Fibroblast of mammary gland (primary cell): ENCODE results near the gene CACNA2D1.

Source experiments
- DNase-seq: peaks from one replicate; pipeline ENCODE4 v3.0.0-alpha.2; 2010; ENCODE audit warnings: low read depth
- H3K4me3 ChIP-seq: 2 replicates; pipeline ENCODE4 v1.5.1; 2011; ENCODE audit warnings: low read depth, mild to moderate bottlenecking, low read length, moderate library complexity; ENCODE audit not compliant: control insufficient read depth
- TF ChIP-seq, protein P1 (sequence below): conservative IDR thresholded peaks from 2 replicates; pipeline ENCODE4 v1.5.1; 2011; ENCODE audit warnings: low read depth, low read length, inconsistent platforms; ENCODE audit not compliant: control insufficient read depth, insufficient read depth

CACNA2D1 gene

GRCh38 chr7:82413237-82413636, 30.3 kb downstream of the CACNA2D1 start:
- DNase-seq = no peak
- TF ChIP-seq, protein P1, sequence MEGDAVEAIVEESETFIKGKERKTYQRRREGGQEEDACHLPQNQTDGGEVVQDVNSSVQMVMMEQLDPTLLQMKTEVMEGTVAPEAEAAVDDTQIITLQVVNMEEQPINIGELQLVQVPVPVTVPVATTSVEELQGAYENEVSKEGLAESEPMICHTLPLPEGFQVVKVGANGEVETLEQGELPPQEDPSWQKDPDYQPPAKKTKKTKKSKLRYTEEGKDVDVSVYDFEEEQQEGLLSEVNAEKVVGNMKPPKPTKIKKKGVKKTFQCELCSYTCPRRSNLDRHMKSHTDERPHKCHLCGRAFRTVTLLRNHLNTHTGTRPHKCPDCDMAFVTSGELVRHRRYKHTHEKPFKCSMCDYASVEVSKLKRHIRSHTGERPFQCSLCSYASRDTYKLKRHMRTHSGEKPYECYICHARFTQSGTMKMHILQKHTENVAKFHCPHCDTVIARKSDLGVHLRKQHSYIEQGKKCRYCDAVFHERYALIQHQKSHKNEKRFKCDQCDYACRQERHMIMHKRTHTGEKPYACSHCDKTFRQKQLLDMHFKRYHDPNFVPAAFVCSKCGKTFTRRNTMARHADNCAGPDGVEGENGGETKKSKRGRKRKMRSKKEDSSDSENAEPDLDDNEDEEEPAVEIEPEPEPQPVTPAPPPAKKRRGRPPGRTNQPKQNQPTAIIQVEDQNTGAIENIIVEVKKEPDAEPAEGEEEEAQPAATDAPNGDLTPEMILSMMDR = no peak
- H3K4me3 ChIP-seq = no peak overlapping the region

DNA sequence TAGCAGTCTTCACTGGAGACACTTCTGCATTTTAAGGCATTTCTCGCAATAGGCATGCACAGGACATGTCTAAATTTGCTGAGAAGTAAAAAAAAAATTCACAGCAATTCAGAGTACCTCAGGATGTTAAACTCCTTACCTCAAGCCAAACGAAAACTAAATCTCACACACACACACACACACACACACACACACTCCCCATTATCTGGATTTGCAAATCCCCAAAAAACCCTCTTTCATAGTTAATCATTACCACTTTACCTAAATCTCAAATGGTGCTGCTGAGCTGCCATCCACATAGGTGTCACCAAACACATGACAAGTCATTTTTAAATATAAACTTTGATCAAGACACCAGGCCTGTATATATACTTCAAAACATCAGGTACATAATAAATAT, 31.8 kb downstream of the CACNA2D1 start:
- no peak for DNase-seq
- TF ChIP-seq, protein P1 = no peak
- no peak overlapping the region for H3K4me3 ChIP-seq

DNA sequence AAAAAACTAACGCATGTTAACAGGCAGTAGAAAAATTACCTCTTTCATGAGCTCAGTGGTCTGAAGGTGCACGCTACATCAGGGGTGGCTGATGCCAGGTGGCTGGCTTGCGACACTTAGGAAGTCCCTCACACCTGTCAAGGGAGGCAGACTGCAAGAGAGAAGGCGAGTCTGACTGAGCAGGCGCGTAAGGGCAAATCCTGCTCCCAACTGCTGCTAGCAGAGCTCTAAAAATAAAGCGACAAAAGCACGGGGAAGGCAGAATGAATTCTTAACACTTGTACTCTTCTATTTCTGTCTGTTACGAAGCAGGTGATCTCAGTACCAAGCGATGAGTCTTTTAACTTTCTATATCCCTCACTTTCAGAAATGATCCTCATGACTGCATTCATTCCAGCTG, 33.1 kb downstream of the CACNA2D1 start:
- no peak for DNase-seq
- TF ChIP-seq, protein P1 = no peak
- no peak overlapping the region for H3K4me3 ChIP-seq

DNA sequence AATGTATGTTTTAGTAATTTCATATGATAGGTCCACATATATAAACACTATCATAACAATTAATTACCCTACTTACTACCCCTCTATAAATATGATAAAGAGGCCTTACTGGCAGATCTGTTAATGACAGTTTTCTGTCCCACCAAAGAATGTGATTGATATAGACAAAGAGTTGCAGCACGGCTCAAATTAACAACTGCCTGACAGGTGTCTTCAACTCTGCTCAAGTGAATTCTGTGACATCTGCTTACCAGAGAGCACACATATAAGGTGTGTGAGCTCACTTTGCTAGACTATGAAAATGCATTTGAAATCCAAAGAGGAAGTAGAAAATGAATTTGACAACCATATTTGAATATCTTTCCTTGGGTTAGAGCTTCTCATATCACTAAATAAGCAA, 36.6 kb downstream of the CACNA2D1 start:
- H3K4me3 ChIP-seq = no peak overlapping the region
- TF ChIP-seq, protein P1 = no peak
- no peak for DNase-seq

GRCh38 chr7:82405301-82405700, 38.3 kb downstream of the CACNA2D1 start:
- TF ChIP-seq, protein P1 = no peak
- H3K4me3 ChIP-seq = no peak overlapping the region
- DNase-seq = no peak

DNA sequence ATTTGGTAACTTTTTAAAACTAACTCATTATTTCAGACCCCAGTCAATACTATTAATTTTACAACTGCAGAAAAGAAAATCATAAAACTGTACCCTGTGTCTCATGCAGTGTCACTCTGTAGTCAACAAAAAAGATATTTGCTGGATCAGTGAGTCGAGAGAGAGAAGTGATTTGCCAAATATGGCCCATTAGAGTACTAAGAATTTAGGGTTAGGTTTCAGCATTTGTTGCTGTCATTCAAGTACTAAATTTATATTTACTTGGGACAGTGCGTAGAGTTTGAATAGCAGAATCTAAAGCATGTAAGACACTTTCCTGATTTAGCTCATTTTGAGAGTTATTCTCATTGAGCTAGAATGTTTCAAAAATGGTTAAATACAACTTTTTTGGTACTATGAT, 38.9 kb downstream of the CACNA2D1 start:
- DNase-seq = no peak
- TF ChIP-seq, protein P1 = no peak
- H3K4me3 ChIP-seq = no peak overlapping the region

- TF ChIP-seq, protein P1 = no peak
- DNase-seq = no peak
- H3K4me3 ChIP-seq = no peak overlapping the region
These were observed 39.5 kb downstream of the CACNA2D1 start for GRCh38 chr7:82404094-82404493.
